GM12878 (cell line): ENCODE results near the gene XPO5. TPM values are rescaled to one million over a fixed set of nuclear protein-coding genes. Genes with fewer than 3 reads are reported as not detected.

Experiments used
- ATAC-seq: fragments of 200-7000 bp; cut with Tn5 transposase; 3 replicates; pipeline ENCODE4 v1.9.1; 2020; ENCODE audit warnings: mild to moderate bottlenecking, moderate library complexity
- BruUV-seq: library from RNA; stranded (reverse); fragments of 400-500 nt; replicated peaks from 2 replicates; lab custom pipeline; 2021; lab: Mats Ljungman, UMichigan
- CTCF ChIA-PET: fragments of 300-600 bp; sonication (Branson Sonifier 250); formaldehyde crosslinking; extraction: SDS; loops from one replicate; lab custom pipeline; 2021; ENCODE audit warnings: inconsistent platforms; lab: Yijun Ruan, JAX
- POLR2A ChIA-PET: fragments of 350-600 bp; formaldehyde crosslinking; extraction: SDS; loops from one replicate; lab custom pipeline; 2021; ENCODE audit warnings: inconsistent platforms; lab: Charles Lee
- RAD21 ChIA-PET: fragments of 300-600 bp; sonication (Branson Sonifier 250); formaldehyde crosslinking; loops from one replicate; lab custom pipeline; 2023; ENCODE audit warnings: antibody characterized with exemption; ENCODE audit not compliant: unreplicated experiment; lab: Charles Lee
- SMC1A ChIA-PET: fragments of 300-600 bp; sonication (Branson Sonifier 250); formaldehyde crosslinking; loops from one replicate; lab custom pipeline; 2023; ENCODE audit not compliant: unreplicated experiment, uncharacterized antibody; lab: Charles Lee
- DNase-seq: peaks from one replicate; pipeline ENCODE4 v3.0.0-alpha.2; 2011; ENCODE audit warnings: low read depth, low spot score
- FAIRE-seq: peaks from 3 replicates; lab custom pipeline; 2011; peaks lifted over from hg19 to GRCh38; lab: Jason Lieb, UNC
- H2AFZ ChIP-seq: 2 replicates; pipeline ENCODE4 v1.6.0; 2011; ENCODE audit warnings: low read depth, low read length, control low read depth; ENCODE audit not compliant: control insufficient read depth
- H3K27ac ChIP-seq: 2 replicates; pipeline ENCODE4 v1.5.1; 2011; ENCODE audit warnings: control low read depth; ENCODE audit not compliant: control insufficient read depth, insufficient read depth
- H3K27me3 ChIP-seq, 2 experiments: replicated peaks in 1 of 2; 2 replicates each; pipeline versions ENCODE4 v1.6.0 to v1.6.1; 2011; ENCODE audit warnings: low read length in 1 of 2; ENCODE audit not compliant: control insufficient read depth in 2 of 2, insufficient read depth in 2 of 2
- H3K36me3 ChIP-seq, 2 experiments: 2 replicates each; pipeline ENCODE4 v1.5.1; 2011; ENCODE audit warnings: low read length in 1 of 2; ENCODE audit not compliant: control insufficient read depth in 2 of 2, insufficient read depth in 2 of 2
- H3K4me1 ChIP-seq: 2 replicates; pipeline ENCODE4 v1.6.1; 2011; ENCODE audit warnings: mild to moderate bottlenecking, low read length, moderate library complexity, mixed read lengths; ENCODE audit not compliant: control insufficient read depth, insufficient read depth
- H3K4me2 ChIP-seq: 2 replicates; pipeline ENCODE4 v1.6.0; 2011; ENCODE audit warnings: control low read depth; ENCODE audit not compliant: control insufficient read depth, insufficient read depth
- H3K4me3 ChIP-seq: fragments of 200-600 bp; sonication (generic); 2 replicates; pipeline ENCODE4 v1.5.1; 2016
- H3K79me2 ChIP-seq: 2 replicates; pipeline ENCODE4 v1.6.0; 2011; ENCODE audit warnings: low read length; ENCODE audit not compliant: control insufficient read depth, insufficient read depth
- H3K9ac ChIP-seq: 2 replicates; pipeline ENCODE4 v1.8.0; 2011; ENCODE audit warnings: low read length, control low read depth, mixed read lengths; ENCODE audit not compliant: control insufficient read depth, insufficient read depth
- H3K9me3 ChIP-seq: replicated peaks from 3 replicates; pipeline ENCODE4 v1.5.1; 2011; ENCODE audit warnings: mild to moderate bottlenecking, low read length; ENCODE audit not compliant: control insufficient read depth, insufficient read depth
- H4K20me1 ChIP-seq: 2 replicates; pipeline ENCODE4 v1.6.0; 2011; ENCODE audit not compliant: control insufficient read depth, insufficient read depth
- EGR1 ChIP-seq, 2 experiments: IDR thresholded peaks; 1 replicate in 1 of 2; 2 replicates in 1 of 2; pipeline ENCODE4 v1.6.1; 2011 to 2012; ENCODE audit warnings: low read depth in 2 of 2, low read length in 2 of 2, borderline replicate concordance in 1 of 2, mild to moderate bottlenecking in 1 of 2, moderate library complexity in 1 of 2
- HDAC6 ChIP-seq: fragments of 200-600 bp; sonication (generic); IDR thresholded peaks from one replicate; pipeline ENCODE4 v1.8.0; 2017; ENCODE audit warnings: antibody characterized with exemption; ENCODE audit not compliant: unreplicated experiment
- SMARCA5 ChIP-seq: fragments of 450-650 bp; IDR thresholded peaks from 2 replicates; pipeline ENCODE4 v1.6.1; 2017; ENCODE audit warnings: mild to moderate bottlenecking
- SUZ12 ChIP-seq: fragments of 200-600 bp; sonication (generic); IDR thresholded peaks from one replicate; pipeline ENCODE4 v1.6.1; 2018; ENCODE audit warnings: antibody characterized with exemption, mild to moderate bottlenecking; ENCODE audit not compliant: unreplicated experiment
- TBL1XR1 ChIP-seq: IDR thresholded peaks from 2 replicates; pipeline ENCODE4 v1.6.1; 2012; ENCODE audit warnings: low read depth, low read length, improper control_type of control experiment
- WGBS: methylation state at CpG from one replicate; pipeline ENCODE4 v1.1.6; 2016; ENCODE audit warnings: low lambda C conversion rate; ENCODE audit not compliant: insufficient replicate concordance, insufficient coverage; ENCODE audit errors: missing lambda C conversion rate; 5-methylcytosine and 5-hydroxymethylcytosine counted together
- in situ Hi-C: fragments of 300-500 bp; cut with MboI; formaldehyde crosslinking; loops from 9 replicates; pipeline ENCODE4 v1.14.3; 2018; ENCODE audit warnings: mixed read lengths
- intact Hi-C: fragments of 100-400 bp; cut with micrococcal nuclease; formaldehyde crosslinking; loops from one replicate; pipeline ENCODE4 v1.14.2; 2022; ENCODE audit not compliant: unreplicated experiment
- polyA plus RNA-seq, 11 experiments: library from polyadenylated mRNA; depleted of rRNA in 4 of 11; unstranded in 6 of 11; stranded (reverse) in 5 of 11; fragments of >200 nt; fragmentation: Nextera tagmentation in 4 of 11; fragmentation: Illumina TruSeq in 1 of 11; extraction: Ambion mirVana in 4 of 11; extraction: Trizol in 1 of 11; gene quantifications; 1 replicate in 1 of 11; 2 replicates in 10 of 11; pipeline versions ENCODE4 v1.2.1 to v1.2.3, GENCODE V29; 2011 to 2016; ENCODE audit warnings: inconsistent platforms in 2 of 11, missing spikeins in 2 of 11, low read depth in 1 of 11
- total RNA-seq, 4 experiments: library from RNA; depleted of rRNA in 3 of 4; stranded (reverse); fragments of >200 nt in 3 of 4; fragmentation: Illumina TruSeq in 1 of 4; extraction: Trizol in 1 of 4; gene quantifications; 2 replicates each; pipeline versions ENCODE4 v1.2.1 to v1.2.3, GENCODE V29; 2013 to 2021

The XPO5 gene
- total and polyA plus RNA-seq, 10 of the 15 experiments (the other 5 are each of a cell fraction or from before 2014, with no cell fraction given): 11.3 to 76.0 (median 41.6) TPM

DNA sequence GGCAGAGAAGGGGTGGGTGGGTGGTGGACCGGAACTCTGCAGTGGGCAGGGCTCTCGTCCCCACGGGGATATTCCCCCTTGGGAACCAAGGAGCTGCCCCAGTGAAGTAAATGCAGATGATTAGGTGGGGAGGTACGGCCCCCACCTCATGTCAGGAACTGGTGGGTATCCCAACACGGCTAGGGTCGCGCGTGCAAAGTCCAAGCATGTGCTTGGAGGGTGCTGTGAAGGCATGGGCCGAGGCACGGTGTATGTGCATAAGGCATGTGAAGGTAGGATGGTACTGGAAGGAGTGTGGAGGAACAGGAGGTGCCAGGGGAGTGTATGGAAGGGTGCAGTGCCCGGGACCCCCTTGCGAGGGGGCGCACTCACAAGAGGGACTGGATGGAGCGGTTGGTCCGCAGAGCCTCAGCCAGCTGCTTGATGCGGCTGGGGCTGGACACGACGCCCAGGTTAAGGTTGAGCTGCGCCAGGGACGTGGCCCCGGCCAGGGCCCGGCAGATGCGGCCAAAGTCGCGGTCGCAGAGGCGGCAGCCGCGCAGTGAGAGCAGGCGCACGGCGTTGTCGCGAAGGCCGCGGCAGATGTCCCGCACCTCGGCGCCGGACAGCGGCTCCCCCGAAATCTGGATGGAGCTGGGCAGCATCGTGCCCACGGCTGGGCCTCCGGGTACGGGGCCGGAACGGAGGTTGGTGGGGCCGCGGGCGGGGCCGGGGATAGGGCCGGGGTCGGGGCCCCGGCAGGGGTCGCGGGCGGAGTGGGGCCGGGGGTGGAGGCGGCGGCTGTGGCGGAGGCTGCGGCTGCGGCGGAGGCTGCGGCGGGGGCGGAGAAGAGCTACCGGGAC is 66.5 kb downstream of the XPO5 start:
- H3K9me3 ChIP-seq: no peaks in the 10 kb centered on the region
- ChIA-PET SMC1A (interaction anchor here (1.4 kb wide), 1 partner anchor 246 kb away, joined by 3 read pairs; no protein-coding TSS in a partner anchor), CTCF (interaction anchor here (0.6 to 6.8 kb wide), 7 partner anchors 14 to 297 kb away, joined by 3 to 70 read pairs (median 3); no protein-coding TSS in a partner anchor), RAD21 (interaction anchor here (0.7 to 0.9 kb wide), 2 partner anchors 31 to 241 kb away, joined by 3 read pairs; no protein-coding TSS in a partner anchor), POLR2A (interaction anchor here (0.6 kb wide), 2 partner anchors 116 to 247 kb away, joined by 3 to 5 read pairs; no protein-coding TSS in a partner anchor)
- H4K20me1 ChIP-seq: no peaks in the 10 kb centered on the region
- peaks cover 4% of the 10 kb centered on the region; the same call in 1 of the 2 replicates for H3K4me1 ChIP-seq
- no peak overlapping the region for H3K9ac ChIP-seq
- in situ Hi-C loops (loop anchor here (5.0 kb wide), 1 partner anchor 252 kb away; no protein-coding TSS in a partner anchor), intact Hi-C loops (loop anchor here (5.0 kb wide), 1 partner anchor 127 kb away; no protein-coding TSS in a partner anchor)
- peaks cover under 1% of the 10 kb centered on the region for H3K79me2 ChIP-seq
- TF ChIP-seq TBL1XR1 (no peak), HDAC6 (peak; percentile 30), EGR1 (IDR thresholded peaks at IDR 0.05; ENCODE audit: borderline replicate concordance in 1 of 2, low read depth in 2 of 2, low read length in 2 of 2) (peak in 1 of 2 experiments; percentile 80; a peak in 2 of 3 replicates), SMARCA5 (no peak), SUZ12 (peak; percentile 70)
- no peak for FAIRE-seq
- H3K27ac ChIP-seq: no peak overlapping the region
- DNase-seq: no peak
- no TSS peak for BruUV-seq
- peak overlapping the region; percentile 94 for H3K4me2 ChIP-seq
- H2AFZ ChIP-seq: no peak overlapping the region
- H3K4me3 ChIP-seq: peak overlapping the region; percentile 65; the same call in 1 of the 2 replicates
- H3K36me3 ChIP-seq: peaks cover 13 to 19% of the 10 kb centered on the region in 2 experiments; a peak in 3 of 4 replicates
- 15% methylated on average over 35 of the region's 69 CpGs for WGBS
- peaks cover 0 to 2% of the 10 kb centered on the region in 2 experiments; a peak in 1 of 4 replicates for H3K27me3 ChIP-seq
- peak; percentile 9; the same call in 2 of the 3 replicates for ATAC-seq
